Measurements from ENCODE around the gene IFTAP.

The IFTAP gene

DNA sequence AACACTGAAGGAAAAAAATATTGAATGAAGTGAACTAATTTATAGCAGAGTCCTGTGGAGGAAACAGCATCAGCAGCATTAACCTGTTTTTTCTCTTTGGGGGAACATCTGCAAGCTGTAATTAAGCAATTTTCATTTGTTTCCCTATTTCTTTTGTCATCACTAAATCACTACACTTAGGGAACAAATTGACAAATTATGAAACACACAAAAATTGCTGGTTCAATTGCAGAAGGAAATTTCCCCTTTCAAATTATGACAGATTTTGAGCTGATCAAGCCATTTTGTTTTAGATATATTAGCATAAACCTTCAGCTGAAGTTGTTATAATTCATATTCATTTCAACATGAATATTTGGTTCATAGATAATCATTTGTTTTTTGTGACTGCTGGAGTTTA lies 25.9 kb downstream of the IFTAP start:
- Histone ChIP-seq H3K4me1 (ENCODE audit: control insufficient read depth, insufficient read depth, low read length) (peaks cover 7% of the 10 kb centered on the region), H3K27me3 (replicated peaks; ENCODE audit: control insufficient read depth, insufficient read depth, low read length) (no peaks in the 10 kb centered on the region), H3K9me3 (ENCODE audit: control insufficient read depth, low read length) (no peaks in the 10 kb centered on the region), H3K9ac (ENCODE audit: low read length) (no peak overlapping the region), H3K36me3 (ENCODE audit: control insufficient read depth, insufficient read depth, low read length, severe bottlenecking) (no peaks in the 10 kb centered on the region), H3K4me3 (ENCODE audit: low read length) (no peak overlapping the region)
- no peak for DNase-seq (ENCODE audit: low read depth)

GRCh38 chr11:36622431-36623136 lies 28.3 kb downstream of the IFTAP start:
- peak; percentile 57 for DNase-seq (ENCODE audit: low read depth)
- no peak overlapping the region for H3K4me3 ChIP-seq (ENCODE audit: low read length)
- no peaks in the 10 kb centered on the region for H3K9me3 ChIP-seq (ENCODE audit: control insufficient read depth, low read length)
- H3K27me3 ChIP-seq (replicated peaks; ENCODE audit: control insufficient read depth, insufficient read depth, low read length), result no peaks in the 10 kb centered on the region
- no peak overlapping the region for H3K9ac ChIP-seq (ENCODE audit: low read length)
- no peaks in the 10 kb centered on the region for H3K36me3 ChIP-seq (ENCODE audit: control insufficient read depth, insufficient read depth, low read length, severe bottlenecking)
- H3K4me1 ChIP-seq (ENCODE audit: control insufficient read depth, insufficient read depth, low read length), result peaks cover 7% of the 10 kb centered on the region

DNA sequence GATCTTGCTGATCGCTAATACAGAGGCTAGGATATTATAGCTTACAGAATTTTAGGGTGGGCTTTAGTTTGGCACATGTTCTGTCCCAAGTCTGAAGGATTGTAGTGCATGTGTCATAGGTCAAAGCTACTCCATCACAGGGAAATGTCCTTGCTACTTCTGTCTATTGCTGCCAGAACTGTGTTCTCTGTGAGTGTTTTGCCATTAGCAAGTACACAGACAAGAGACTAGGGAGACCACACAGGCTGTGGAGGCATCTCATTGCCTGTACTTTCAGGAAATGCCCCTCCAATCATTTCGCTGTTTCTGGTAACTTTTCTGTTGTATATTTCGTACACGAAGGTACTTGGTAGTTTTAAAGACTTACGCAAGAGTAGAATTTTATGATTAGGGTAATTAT lies 29.2 kb downstream of the IFTAP start:
- Histone ChIP-seq H3K27me3 (replicated peaks; ENCODE audit: control insufficient read depth, insufficient read depth, low read length) (no peaks in the 10 kb centered on the region), H3K9ac (ENCODE audit: low read length) (no peak overlapping the region), H3K9me3 (ENCODE audit: control insufficient read depth, low read length) (no peaks in the 10 kb centered on the region), H3K4me1 (ENCODE audit: control insufficient read depth, insufficient read depth, low read length) (peaks cover 7% of the 10 kb centered on the region), H3K36me3 (ENCODE audit: control insufficient read depth, insufficient read depth, low read length, severe bottlenecking) (no peaks in the 10 kb centered on the region), H3K4me3 (ENCODE audit: low read length) (no peak overlapping the region)
- no peak for DNase-seq (ENCODE audit: low read depth)

DNA sequence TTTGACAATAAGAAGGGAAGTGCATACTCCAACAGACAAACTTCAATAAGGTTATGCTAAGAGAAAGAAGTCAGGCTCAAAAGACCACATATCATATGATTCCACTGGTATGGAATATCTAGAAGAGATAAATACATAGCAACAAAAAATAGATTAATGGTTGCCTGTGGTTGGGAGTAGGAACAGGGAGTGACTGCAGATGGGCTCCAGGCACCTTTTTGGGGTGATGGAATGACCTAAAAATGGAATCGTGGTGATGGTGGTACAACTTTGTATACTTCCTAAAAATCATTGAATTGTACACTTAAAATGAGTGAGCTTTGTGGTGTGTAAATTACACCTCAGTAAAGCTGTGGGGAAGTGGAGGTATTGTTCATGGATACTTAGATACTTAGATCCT lies 32.7 kb downstream of the IFTAP start:
- Histone ChIP-seq H3K27me3 (replicated peaks; ENCODE audit: control insufficient read depth, insufficient read depth, low read length) (no peaks in the 10 kb centered on the region), H3K9me3 (ENCODE audit: control insufficient read depth, low read length) (no peaks in the 10 kb centered on the region), H3K4me1 (ENCODE audit: control insufficient read depth, insufficient read depth, low read length) (no peaks in the 10 kb centered on the region), H3K36me3 (ENCODE audit: control insufficient read depth, insufficient read depth, low read length, severe bottlenecking) (no peaks in the 10 kb centered on the region), H3K4me3 (ENCODE audit: low read length) (no peak overlapping the region), H3K9ac (ENCODE audit: low read length) (no peak overlapping the region)
- DNase-seq (ENCODE audit: low read depth), result no peak

DNA sequence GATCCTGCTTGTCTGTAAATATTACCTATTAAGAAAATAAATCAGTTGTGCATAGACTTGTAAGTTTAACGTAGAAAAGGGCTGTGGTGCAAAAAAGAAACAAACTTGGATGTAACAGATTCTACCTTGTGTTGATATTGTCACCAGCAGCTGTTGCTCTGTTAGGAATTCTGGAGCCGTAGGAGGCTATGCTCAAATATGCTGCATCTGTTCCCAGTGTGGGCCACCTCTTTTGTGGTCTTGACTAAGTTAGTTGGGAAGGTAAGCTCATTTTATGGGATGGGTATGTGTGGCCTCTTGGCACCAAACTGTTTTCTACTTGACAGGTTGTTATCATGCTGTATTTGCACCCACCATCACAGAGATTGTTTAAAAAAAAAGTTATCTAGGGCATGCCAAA lies 33.2 kb downstream of the IFTAP start:
- Histone ChIP-seq H3K4me3 (ENCODE audit: low read length) (no peak overlapping the region), H3K36me3 (ENCODE audit: control insufficient read depth, insufficient read depth, low read length, severe bottlenecking) (no peaks in the 10 kb centered on the region), H3K9me3 (ENCODE audit: control insufficient read depth, low read length) (no peaks in the 10 kb centered on the region), H3K27me3 (replicated peaks; ENCODE audit: control insufficient read depth, insufficient read depth, low read length) (no peaks in the 10 kb centered on the region), H3K4me1 (ENCODE audit: control insufficient read depth, insufficient read depth, low read length) (no peaks in the 10 kb centered on the region), H3K9ac (ENCODE audit: low read length) (no peak overlapping the region)
- DNase-seq (ENCODE audit: low read depth), result no peak

DNA sequence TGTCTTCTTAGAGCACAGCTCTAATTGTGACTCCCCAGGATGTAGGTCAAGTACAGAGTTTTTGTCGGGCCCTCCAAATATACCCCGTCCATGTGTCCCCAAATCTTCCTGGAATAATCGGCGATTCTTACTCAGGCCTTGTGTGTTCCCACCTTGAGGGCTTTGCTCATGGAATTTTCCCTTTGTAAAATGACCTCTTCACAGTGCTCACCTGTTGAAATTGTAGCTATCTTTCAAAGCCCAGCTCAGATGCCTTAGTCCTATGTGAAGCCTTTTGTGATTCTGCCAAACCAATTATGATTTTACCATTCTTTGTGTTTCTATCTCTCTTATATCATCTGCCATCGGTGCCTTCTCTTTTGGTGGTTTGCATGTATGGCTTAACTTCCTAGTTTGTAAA lies 33.8 kb downstream of the IFTAP start:
- Histone ChIP-seq H3K9me3 (ENCODE audit: control insufficient read depth, low read length) (no peaks in the 10 kb centered on the region), H3K9ac (ENCODE audit: low read length) (no peak overlapping the region), H3K4me3 (ENCODE audit: low read length) (no peak overlapping the region), H3K36me3 (ENCODE audit: control insufficient read depth, insufficient read depth, low read length, severe bottlenecking) (no peaks in the 10 kb centered on the region), H3K4me1 (ENCODE audit: control insufficient read depth, insufficient read depth, low read length) (no peaks in the 10 kb centered on the region), H3K27me3 (replicated peaks; ENCODE audit: control insufficient read depth, insufficient read depth, low read length) (no peaks in the 10 kb centered on the region)
- DNase-seq (ENCODE audit: low read depth), result no peak

- H3K9ac ChIP-seq (ENCODE audit: low read length), result no peak overlapping the region
- H3K4me3 ChIP-seq (ENCODE audit: low read length), result no peak overlapping the region
- no peaks in the 10 kb centered on the region for H3K4me1 ChIP-seq (ENCODE audit: control insufficient read depth, insufficient read depth, low read length)
- H3K9me3 ChIP-seq (ENCODE audit: control insufficient read depth, low read length), result no peaks in the 10 kb centered on the region
- no peak for DNase-seq (ENCODE audit: low read depth)
- H3K27me3 ChIP-seq (replicated peaks; ENCODE audit: control insufficient read depth, insufficient read depth, low read length), result no peaks in the 10 kb centered on the region
- H3K36me3 ChIP-seq (ENCODE audit: control insufficient read depth, insufficient read depth, low read length, severe bottlenecking), result no peaks in the 10 kb centered on the region
Observed at GRCh38 chr11:36628765-36629244, 34.5 kb downstream of the IFTAP start.

- Histone ChIP-seq H3K9me3 (ENCODE audit: control insufficient read depth, low read length) (no peaks in the 10 kb centered on the region), H3K4me3 (ENCODE audit: low read length) (no peak overlapping the region), H3K9ac (ENCODE audit: low read length) (no peak overlapping the region), H3K27me3 (replicated peaks; ENCODE audit: control insufficient read depth, insufficient read depth, low read length) (no peaks in the 10 kb centered on the region), H3K36me3 (ENCODE audit: control insufficient read depth, insufficient read depth, low read length, severe bottlenecking) (no peaks in the 10 kb centered on the region), H3K4me1 (ENCODE audit: control insufficient read depth, insufficient read depth, low read length) (no peaks in the 10 kb centered on the region)
- no peak for DNase-seq (ENCODE audit: low read depth)
Observed at GRCh38 chr11:36631774-36632173, 37.5 kb downstream of the IFTAP start.

GRCh38 chr11:36635066-36635862 lies 41.0 kb downstream of the IFTAP start:
- H3K27me3 ChIP-seq (replicated peaks; ENCODE audit: control insufficient read depth, insufficient read depth, low read length), result no peaks in the 10 kb centered on the region
- H3K36me3 ChIP-seq (ENCODE audit: control insufficient read depth, insufficient read depth, low read length, severe bottlenecking), result no peaks in the 10 kb centered on the region
- H3K4me1 ChIP-seq (ENCODE audit: control insufficient read depth, insufficient read depth, low read length), result no peaks in the 10 kb centered on the region
- H3K4me3 ChIP-seq (ENCODE audit: low read length), result no peak overlapping the region
- H3K9ac ChIP-seq (ENCODE audit: low read length), result no peak overlapping the region
- DNase-seq (ENCODE audit: low read depth), result no peak
- H3K9me3 ChIP-seq (ENCODE audit: control insufficient read depth, low read length), result no peaks in the 10 kb centered on the region

- no peak overlapping the region for H3K4me3 ChIP-seq (ENCODE audit: low read length)
- no peaks in the 10 kb centered on the region for H3K4me1 ChIP-seq (ENCODE audit: control insufficient read depth, insufficient read depth, low read length)
- no peaks in the 10 kb centered on the region for H3K27me3 ChIP-seq (replicated peaks; ENCODE audit: control insufficient read depth, insufficient read depth, low read length)
- no peak overlapping the region for H3K9ac ChIP-seq (ENCODE audit: low read length)
- DNase-seq (ENCODE audit: low read depth), result no peak
- H3K9me3 ChIP-seq (ENCODE audit: control insufficient read depth, low read length), result no peaks in the 10 kb centered on the region
- no peaks in the 10 kb centered on the region for H3K36me3 ChIP-seq (ENCODE audit: control insufficient read depth, insufficient read depth, low read length, severe bottlenecking)
Observed at GRCh38 chr11:36638556-36638955, 44.3 kb downstream of the IFTAP start.

GRCh38 chr11:36657610-36658267 lies 63.4 kb downstream of the IFTAP start:
- Histone ChIP-seq H3K27me3 (replicated peaks; ENCODE audit: control insufficient read depth, insufficient read depth, low read length) (no peaks in the 10 kb centered on the region), H3K36me3 (ENCODE audit: control insufficient read depth, insufficient read depth, low read length, severe bottlenecking) (no peaks in the 10 kb centered on the region), H3K9me3 (ENCODE audit: control insufficient read depth, low read length) (no peaks in the 10 kb centered on the region), H3K4me3 (ENCODE audit: low read length) (no peak overlapping the region), H3K4me1 (ENCODE audit: control insufficient read depth, insufficient read depth, low read length) (no peaks in the 10 kb centered on the region), H3K9ac (ENCODE audit: low read length) (no peak overlapping the region)
- peak; percentile 50 for DNase-seq (ENCODE audit: low read depth)
